HG02885 (cell line): ENCODE measurements around the gene CHTOP.

Source experiments
- ATAC-seq: cut with Tn5 transposase; IDR thresholded peaks from one replicate; pipeline ENCODE4 v1.9.1; 2021; ENCODE audit warnings: mild to moderate bottlenecking; ENCODE audit not compliant: unreplicated experiment, poor library complexity

The CHTOP gene

GRCh38 chr1:153683854-153684253 is 50.0 kb downstream of the CHTOP start:
- no peak for ATAC-seq

- no peak for ATAC-seq
Observed at GRCh38 chr1:153684892-153685291, 51.0 kb downstream of the CHTOP start.

- no peak for ATAC-seq
Observed at GRCh38 chr1:153685544-153686340, 51.9 kb downstream of the CHTOP start.

- ATAC-seq = no peak
Observed at GRCh38 chr1:153687346-153688125, 53.7 kb downstream of the CHTOP start.

GRCh38 chr1:153688276-153688675 is 54.4 kb downstream of the CHTOP start:
- ATAC-seq = no peak

- ATAC-seq = no peak
Observed at GRCh38 chr1:153688736-153689328, 55.0 kb downstream of the CHTOP start.

- ATAC-seq = no peak
Observed at GRCh38 chr1:153693466-153693865, 59.6 kb downstream of the CHTOP start.
